GM12865 (cell line): ENCODE measurements around the gene ST8SIA6.

ENCODE experiments used
- DNase-seq: peaks from one replicate; pipeline ENCODE4 v3.0.0; 2010; ENCODE audit warnings: low read depth
- H3K4me3 ChIP-seq: 2 replicates; pipeline ENCODE4 v1.5.1; 2011; ENCODE audit warnings: mild to moderate bottlenecking, low read depth, low read length, control low read depth
- TF ChIP-seq, protein P1 (sequence below): IDR thresholded peaks from 2 replicates; pipeline ENCODE4 v1.5.1; 2011; ENCODE audit warnings: low read length, control low read depth, low read depth, inconsistent platforms; ENCODE audit not compliant: insufficient read depth; ENCODE audit errors: missing control alignments

Gene ST8SIA6

GRCh38 chr10:17307123-17307522, 147.3 kb downstream of the ST8SIA6 start:
- no peak overlapping the region for H3K4me3 ChIP-seq
- TF ChIP-seq, protein P1, sequence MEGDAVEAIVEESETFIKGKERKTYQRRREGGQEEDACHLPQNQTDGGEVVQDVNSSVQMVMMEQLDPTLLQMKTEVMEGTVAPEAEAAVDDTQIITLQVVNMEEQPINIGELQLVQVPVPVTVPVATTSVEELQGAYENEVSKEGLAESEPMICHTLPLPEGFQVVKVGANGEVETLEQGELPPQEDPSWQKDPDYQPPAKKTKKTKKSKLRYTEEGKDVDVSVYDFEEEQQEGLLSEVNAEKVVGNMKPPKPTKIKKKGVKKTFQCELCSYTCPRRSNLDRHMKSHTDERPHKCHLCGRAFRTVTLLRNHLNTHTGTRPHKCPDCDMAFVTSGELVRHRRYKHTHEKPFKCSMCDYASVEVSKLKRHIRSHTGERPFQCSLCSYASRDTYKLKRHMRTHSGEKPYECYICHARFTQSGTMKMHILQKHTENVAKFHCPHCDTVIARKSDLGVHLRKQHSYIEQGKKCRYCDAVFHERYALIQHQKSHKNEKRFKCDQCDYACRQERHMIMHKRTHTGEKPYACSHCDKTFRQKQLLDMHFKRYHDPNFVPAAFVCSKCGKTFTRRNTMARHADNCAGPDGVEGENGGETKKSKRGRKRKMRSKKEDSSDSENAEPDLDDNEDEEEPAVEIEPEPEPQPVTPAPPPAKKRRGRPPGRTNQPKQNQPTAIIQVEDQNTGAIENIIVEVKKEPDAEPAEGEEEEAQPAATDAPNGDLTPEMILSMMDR = no peak
- DNase-seq = no peak

GRCh38 chr10:17292375-17292774, 162.0 kb downstream of the ST8SIA6 start:
- no peak overlapping the region for H3K4me3 ChIP-seq
- TF ChIP-seq, protein P1 = no peak
- DNase-seq = no peak

GRCh38 chr10:17290226-17290625, 164.2 kb downstream of the ST8SIA6 start:
- peak; percentile 4 for DNase-seq
- no peak overlapping the region for H3K4me3 ChIP-seq
- TF ChIP-seq, protein P1 = no peak

DNA sequence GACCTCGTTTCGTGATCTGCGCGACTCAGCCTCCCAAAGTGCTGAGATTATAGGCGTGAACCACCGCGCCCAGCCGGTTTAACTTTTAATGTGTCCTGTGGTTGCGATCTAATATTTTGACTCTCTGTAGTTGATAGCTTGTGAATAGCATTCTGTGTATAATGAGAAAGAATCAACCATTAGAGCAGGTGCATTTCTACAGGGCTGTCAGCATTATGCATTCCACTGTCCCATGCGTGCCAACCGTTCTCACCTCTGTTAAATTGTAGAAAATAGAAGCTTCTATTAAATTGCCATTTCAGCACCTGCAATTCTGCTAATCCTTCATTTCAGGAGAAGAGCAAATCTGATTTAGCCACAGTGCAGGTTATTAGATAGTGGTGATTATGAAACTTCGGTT, 164.6 kb downstream of the ST8SIA6 start:
- TF ChIP-seq, protein P1 = no peak
- no peak overlapping the region for H3K4me3 ChIP-seq
- DNase-seq = no peak

DNA sequence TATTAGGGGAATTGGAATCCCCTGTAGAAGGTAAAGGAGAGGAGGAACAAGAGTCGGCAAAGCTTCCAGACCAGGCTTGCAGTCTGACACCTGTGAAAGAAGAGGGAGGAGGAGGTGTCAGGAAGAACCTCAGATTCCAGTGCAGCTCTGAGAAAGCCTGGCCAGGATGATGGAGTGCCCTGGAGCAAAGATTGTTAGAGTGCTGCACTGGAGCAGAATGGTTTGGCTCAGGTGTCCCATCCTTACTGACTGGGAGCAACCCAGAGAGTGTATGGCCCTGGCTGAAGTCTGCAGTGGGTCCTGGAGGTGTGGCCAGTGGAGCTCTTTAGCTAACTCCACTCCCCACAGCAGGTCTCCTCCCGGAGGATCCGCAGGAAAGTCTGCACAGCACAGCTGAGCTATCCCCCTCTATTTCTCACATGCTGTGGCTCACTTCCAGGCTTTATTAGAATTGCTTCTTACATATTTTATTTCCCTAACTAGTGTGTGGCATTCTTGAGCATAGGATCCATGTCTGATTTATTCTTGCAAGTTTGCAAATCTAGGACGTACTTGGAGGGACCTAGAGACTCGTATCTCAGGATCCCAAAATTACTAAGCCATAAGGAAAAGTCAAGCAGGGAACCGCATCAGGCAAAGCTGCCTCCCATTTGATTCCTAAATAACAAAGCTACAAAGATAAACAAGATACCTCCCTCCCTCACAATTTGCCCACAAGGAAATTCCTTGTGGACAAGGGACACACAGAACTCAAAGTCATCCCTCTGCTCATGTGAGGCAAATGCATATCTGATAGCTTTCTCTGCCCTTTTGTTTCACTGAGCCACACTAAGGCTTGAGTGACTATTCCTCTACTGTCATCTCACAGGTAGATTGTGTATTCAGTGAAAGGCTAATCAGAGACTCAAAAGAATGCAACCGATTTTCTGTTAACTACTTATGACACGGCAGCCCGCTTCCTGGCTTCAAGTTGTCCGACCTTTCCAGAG, 167.5 kb downstream of the ST8SIA6 start:
- no peak for DNase-seq
- no peak overlapping the region for H3K4me3 ChIP-seq
- TF ChIP-seq, protein P1 = no peak

DNA sequence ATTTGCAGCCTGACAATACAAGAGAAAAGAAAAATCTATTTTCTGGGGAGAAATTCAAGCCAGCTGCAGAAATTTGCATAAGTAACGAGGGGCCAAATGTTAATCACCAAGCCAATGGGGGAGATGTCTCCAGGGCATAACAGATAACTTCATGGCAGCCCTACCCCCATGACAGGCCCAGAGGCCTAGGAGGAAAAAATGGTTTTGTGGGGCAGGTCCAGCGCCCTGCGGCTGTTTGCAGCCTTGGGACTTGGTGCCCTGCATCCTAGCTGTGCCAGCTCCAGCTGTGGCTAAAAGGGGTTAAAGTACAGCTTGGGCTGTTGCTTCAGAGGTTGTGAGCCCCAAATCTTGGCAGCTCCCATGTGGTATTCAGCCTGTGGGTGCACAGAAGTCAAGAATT, 172.1 kb downstream of the ST8SIA6 start:
- TF ChIP-seq, protein P1 = no peak
- DNase-seq = no peak
- H3K4me3 ChIP-seq = no peak overlapping the region
